Measurements from ENCODE around the gene NCF4.

Gene NCF4

GRCh38 chr22:36922105-36922608, 61.4 kb downstream of the NCF4 start:
- DNase-seq (ENCODE audit: low spot score) = no peak

GRCh38 chr22:36922711-36923110, 61.9 kb downstream of the NCF4 start:
- no peak for DNase-seq (ENCODE audit: low spot score)

- DNase-seq (ENCODE audit: low spot score) = no peak
These were observed 62.5 kb downstream of the NCF4 start for GRCh38 chr22:36923131-36923788.

- no peak for DNase-seq (ENCODE audit: low spot score)
These were observed 63.4 kb downstream of the NCF4 start for GRCh38 chr22:36924151-36924698.

- DNase-seq (ENCODE audit: low spot score) = no peak
These were observed 64.8 kb downstream of the NCF4 start for GRCh38 chr22:36925388-36926290.

GRCh38 chr22:36926309-36926708, 65.5 kb downstream of the NCF4 start:
- DNase-seq (ENCODE audit: low spot score) = no peak

- no peak for DNase-seq (ENCODE audit: low spot score)
These were observed 66.1 kb downstream of the NCF4 start for GRCh38 chr22:36926721-36927435.
